Prostate gland (tissue), 2 donors: Measurements from ENCODE around the gene CAPN11.
A peak's percentile ranks its signal among the peaks of the same experiment; 100 is the strongest.

Experiments used
- CTCF ChIP-seq, 4 experiments: fragments of 200-600 bp in 2 of 4; fragments of 450-650 bp in 2 of 4; sonication (generic) in 2 of 4; IDR thresholded peaks; 1 replicate in 3 of 4; 2 replicates in 1 of 4; pipeline ENCODE4 v1.5.1; 2016 to 2019; ENCODE audit warnings: antibody characterized with exemption in 4 of 4, mild to moderate bottlenecking in 2 of 4, moderate library complexity in 2 of 4
- POLR2A ChIP-seq: fragments of 450-650 bp; IDR thresholded peaks from one replicate; pipeline ENCODE4 v1.6.1; 2016; ENCODE audit warnings: antibody characterized with exemption, mild to moderate bottlenecking
- POLR2AphosphoS5 ChIP-seq: sonication (generic); formaldehyde crosslinking; IDR thresholded peaks from one replicate; pipeline ENCODE4 v1.6.1; 2017; ENCODE audit warnings: antibody characterized with exemption

- TF ChIP-seq CTCF (IDR thresholded peaks at IDR 0.05) (no peak), POLR2A (peak; percentile 7), POLR2AphosphoS5 (peak; percentile 16)
Observed at GRCh38 chr6:44126320-44127149, 32.1 kb upstream of the CAPN11 start.
